Gastroesophageal sphincter (tissue), 4 donors: Measurements from ENCODE around the gene KIF22. TPM values are rescaled to one million over a fixed set of nuclear protein-coding genes. Genes with fewer than 3 reads are reported as not detected.

Experiments used
- ATAC-seq: fragments of 150-250 bp; one replicate; pipeline ENCODE4 v1.9.1; 2016; ENCODE audit warnings: mild to moderate bottlenecking, moderate library complexity
- H3K27ac ChIP-seq, 4 donors: fragments of 200-600 bp; sonication (generic) in 3 of 4; 1 replicate in 3 of 4; 2 replicates in 1 of 4; pipeline ENCODE4 v1.5.1; 2016 to 2019
- H3K27me3 ChIP-seq: fragments of 200-600 bp; sonication (generic); one replicate; pipeline ENCODE4 v1.5.1; 2019
- H3K36me3 ChIP-seq, 2 donors: fragments of 200-600 bp; sonication (generic); one replicate each; pipeline ENCODE4 v1.5.1; 2019; ENCODE audit warnings: control low read depth in 1 of 2
- H3K4me1 ChIP-seq, 3 donors: fragments of 200-600 bp; sonication (generic); 1 replicate in 2 of 3; 2 replicates in 1 of 3; pipeline ENCODE4 v1.5.1; 2016 to 2019; ENCODE audit warnings: control low read depth in 2 of 3
- H3K4me3 ChIP-seq, 2 donors: fragments of 200-600 bp; sonication (generic); one replicate each; pipeline ENCODE4 v1.5.1; 2019; ENCODE audit warnings: mild to moderate bottlenecking in 1 of 2, moderate library complexity in 1 of 2
- H3K9me3 ChIP-seq, 3 donors: fragments of 200-600 bp; sonication (generic); one replicate each; pipeline ENCODE4 v1.5.1; 2017 to 2019; ENCODE audit warnings: control low read depth in 2 of 3
- EP300 ChIP-seq: sonication (generic); formaldehyde crosslinking; IDR thresholded peaks from one replicate; pipeline ENCODE4 v1.6.1; 2017; ENCODE audit warnings: antibody characterized with exemption, mild to moderate bottlenecking
- POLR2A ChIP-seq, 2 donors: fragments of 450-650 bp; IDR thresholded peaks; one replicate each; pipeline ENCODE4 v1.6.1; 2017; ENCODE audit warnings: antibody characterized with exemption in 2 of 2, mild to moderate bottlenecking in 2 of 2, moderate library complexity in 1 of 2
- POLR2AphosphoS5 ChIP-seq: sonication (generic); formaldehyde crosslinking; IDR thresholded peaks from one replicate; pipeline ENCODE4 v1.6.1; 2017; ENCODE audit warnings: antibody characterized with exemption
- WGBS, 2 donors: methylation state at CpG; one replicate each; pipeline ENCODE4 v1.1.5; 2018; ENCODE audit warnings: low coverage in 1 of 2; 5-methylcytosine and 5-hydroxymethylcytosine counted together
- total RNA-seq, 4 donors: library from RNA; depleted of rRNA; stranded (reverse); fragments of >200 nt; gene quantifications; one replicate each; pipeline ENCODE4 v1.1.0, GENCODE V29; 2016
- TF ChIP-seq, protein P1 (sequence below), 4 experiments: fragments of 200-600 bp in 2 of 4; fragments of 450-650 bp in 2 of 4; sonication (generic) in 1 of 4; IDR thresholded peaks; one replicate each; pipeline ENCODE4 v1.5.1; 2017 to 2019; ENCODE audit warnings: antibody characterized with exemption in 4 of 4, mild to moderate bottlenecking in 2 of 4, moderate library complexity in 2 of 4

KIF22 gene
- total RNA-seq, 4 donors from 2014 or later, result 9.4 to 17.3 (median 12.8) TPM

DNA sequence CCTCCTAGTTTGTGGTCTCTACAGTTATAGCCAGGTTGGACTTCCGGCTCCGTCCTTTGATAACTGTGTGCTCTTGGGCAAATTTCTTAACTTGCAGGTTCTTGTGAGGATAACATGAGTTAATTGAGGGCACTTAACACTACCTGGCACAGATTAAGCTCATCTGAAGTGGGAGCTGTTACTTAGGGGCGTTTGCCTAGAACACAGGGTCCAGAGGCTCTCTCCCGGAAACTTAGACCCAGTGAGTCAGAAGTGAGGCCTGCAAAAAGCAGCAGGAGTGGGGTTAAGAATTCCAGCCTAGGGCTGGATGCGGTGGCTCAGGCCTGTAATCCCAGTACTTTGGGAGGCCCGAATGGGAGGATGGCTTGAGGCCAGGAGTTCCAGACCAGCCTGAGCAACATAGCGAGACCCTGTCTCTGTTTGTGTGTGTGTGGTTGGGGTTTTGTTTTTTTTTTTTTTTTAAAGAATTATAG is 31.1 kb downstream of the KIF22 start:
- H3K9me3 ChIP-seq, result no peaks in the 10 kb centered on the region
- TF ChIP-seq EP300 (no peak), POLR2AphosphoS5 (peak; percentile 41)
- no peaks in the 10 kb centered on the region for H3K27me3 ChIP-seq
- peaks cover 0 to 20% of the 10 kb centered on the region in 2 donors for H3K36me3 ChIP-seq
- 15 to 21% methylated on average over 4 to 7 of the region's 7 CpGs for WGBS, 2 donors
- H3K4me1 ChIP-seq, result peaks cover 0 to 98% (median 64%) of the 10 kb centered on the region in 3 donors
- H3K4me3 ChIP-seq, result peak overlapping the region; percentile 67 to 82
- ATAC-seq, result peak; percentile 39
- H3K27ac ChIP-seq, result peak overlapping the region; percentile 64 to 91 (median 86)

DNA sequence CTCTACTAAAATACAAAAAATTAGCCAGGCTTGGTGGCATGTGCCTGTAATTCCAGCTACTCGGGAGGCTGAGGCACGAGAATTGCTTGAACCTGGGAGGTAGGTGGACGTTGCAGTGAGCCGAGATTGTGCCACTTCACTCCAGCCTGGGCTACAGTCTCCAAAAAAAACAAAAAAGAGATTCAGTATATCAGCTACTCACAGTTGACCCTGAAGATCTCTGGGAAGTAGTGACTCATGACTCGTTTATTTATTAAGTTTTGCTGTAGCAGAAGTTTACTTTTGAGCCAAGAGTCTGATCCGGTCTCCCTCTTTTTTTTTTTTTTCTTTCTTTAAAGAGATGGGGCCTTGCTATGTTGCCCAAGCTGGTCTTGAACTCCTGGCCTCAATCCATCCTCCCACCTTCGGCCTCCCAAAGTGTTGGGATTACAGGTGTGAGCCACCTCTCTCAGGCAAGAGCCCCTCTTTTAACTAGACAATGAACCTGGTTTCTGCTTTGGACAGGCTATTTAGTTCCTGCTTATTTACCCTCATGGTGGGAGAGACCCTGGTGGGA is 34.1 kb downstream of the KIF22 start:
- H3K27ac ChIP-seq, result peak overlapping the region in 3 of 4 donors; percentile 75 to 80 (median 78)
- ATAC-seq, result peak; percentile 43
- peak overlapping the region in 1 of 2 donors; percentile 16 for H3K4me3 ChIP-seq
- no peaks in the 10 kb centered on the region for H3K9me3 ChIP-seq
- TF ChIP-seq EP300, result no peak
- TF ChIP-seq POLR2A (IDR thresholded peaks at IDR 0.05), result no peak
- TF ChIP-seq POLR2AphosphoS5, result no peak
- TF ChIP-seq, protein P1, sequence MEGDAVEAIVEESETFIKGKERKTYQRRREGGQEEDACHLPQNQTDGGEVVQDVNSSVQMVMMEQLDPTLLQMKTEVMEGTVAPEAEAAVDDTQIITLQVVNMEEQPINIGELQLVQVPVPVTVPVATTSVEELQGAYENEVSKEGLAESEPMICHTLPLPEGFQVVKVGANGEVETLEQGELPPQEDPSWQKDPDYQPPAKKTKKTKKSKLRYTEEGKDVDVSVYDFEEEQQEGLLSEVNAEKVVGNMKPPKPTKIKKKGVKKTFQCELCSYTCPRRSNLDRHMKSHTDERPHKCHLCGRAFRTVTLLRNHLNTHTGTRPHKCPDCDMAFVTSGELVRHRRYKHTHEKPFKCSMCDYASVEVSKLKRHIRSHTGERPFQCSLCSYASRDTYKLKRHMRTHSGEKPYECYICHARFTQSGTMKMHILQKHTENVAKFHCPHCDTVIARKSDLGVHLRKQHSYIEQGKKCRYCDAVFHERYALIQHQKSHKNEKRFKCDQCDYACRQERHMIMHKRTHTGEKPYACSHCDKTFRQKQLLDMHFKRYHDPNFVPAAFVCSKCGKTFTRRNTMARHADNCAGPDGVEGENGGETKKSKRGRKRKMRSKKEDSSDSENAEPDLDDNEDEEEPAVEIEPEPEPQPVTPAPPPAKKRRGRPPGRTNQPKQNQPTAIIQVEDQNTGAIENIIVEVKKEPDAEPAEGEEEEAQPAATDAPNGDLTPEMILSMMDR (IDR thresholded peaks at IDR 0.05), result no peak
- 16 to 44% methylated on average over 6 to 7 of the region's 7 CpGs for WGBS, 2 donors
- peaks cover 0 to 94% (median 49%) of the 10 kb centered on the region in 3 donors for H3K4me1 ChIP-seq
- peaks cover 0 to 2% of the 10 kb centered on the region in 2 donors for H3K36me3 ChIP-seq
- no peaks in the 10 kb centered on the region for H3K27me3 ChIP-seq

DNA sequence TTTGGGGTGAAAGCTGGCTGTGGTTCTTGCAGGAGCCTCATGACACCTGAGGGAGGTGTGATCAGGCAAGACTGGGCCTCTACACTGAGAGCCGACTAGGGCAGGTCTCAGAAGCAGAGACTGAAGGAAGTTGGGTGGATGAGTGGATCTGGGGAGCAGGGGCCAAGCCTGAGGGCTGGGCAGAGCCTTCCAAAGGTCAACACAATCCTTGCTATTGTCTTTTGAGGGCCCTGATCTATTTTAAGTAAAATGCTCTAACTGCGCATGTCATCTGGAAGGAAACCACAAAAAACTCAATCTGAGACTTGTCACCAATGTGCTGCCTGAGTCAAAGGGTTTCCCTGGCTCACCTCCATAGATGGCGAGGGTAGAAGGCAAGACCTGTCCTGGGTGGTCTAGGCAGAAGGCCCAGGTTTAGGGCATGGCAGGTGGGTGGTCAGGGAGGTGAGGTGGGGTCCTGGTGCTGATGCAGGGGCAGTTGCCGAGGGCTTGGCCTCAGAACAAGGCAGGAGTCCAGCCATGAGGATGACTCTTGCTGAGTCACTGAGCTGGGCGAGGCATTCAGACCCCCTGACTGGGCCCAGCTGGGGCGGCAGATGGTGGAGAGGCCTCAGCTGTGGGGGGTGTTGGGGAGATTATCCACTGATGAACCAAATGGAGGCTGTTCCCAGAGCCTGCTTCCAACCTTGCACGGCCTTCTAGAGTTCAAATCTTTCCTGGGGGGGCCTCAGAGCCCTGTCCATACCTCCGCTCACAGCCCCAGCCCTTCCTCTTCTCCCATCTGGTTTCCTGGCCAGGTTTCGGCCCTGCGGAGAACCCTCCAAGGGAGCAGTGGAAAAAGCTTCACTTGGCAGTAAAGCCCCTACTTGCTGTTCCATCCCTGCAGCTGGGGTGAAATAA is 34.8 kb downstream of the KIF22 start:
- Histone ChIP-seq H3K4me3 (peak overlapping the region in 1 of 2 donors; percentile 16), H3K36me3 (peaks cover 0 to 9% of the 10 kb centered on the region in 2 donors), H3K9me3 (no peaks in the 10 kb centered on the region), H3K27me3 (no peaks in the 10 kb centered on the region), H3K4me1 (peaks cover 0 to 92% (median 44%) of the 10 kb centered on the region in 3 donors), H3K27ac (peak overlapping the region in 3 of 4 donors; percentile 75 to 80 (median 78))
- peak; percentile 66 for ATAC-seq
- WGBS, 2 donors, result 31 to 67% methylated on average over 1 to 6 of the region's 10 CpGs
- TF ChIP-seq, protein P1 (IDR thresholded peaks at IDR 0.05), result no peak
- TF ChIP-seq POLR2AphosphoS5, result peak; percentile 28
- TF ChIP-seq EP300, result no peak

DNA sequence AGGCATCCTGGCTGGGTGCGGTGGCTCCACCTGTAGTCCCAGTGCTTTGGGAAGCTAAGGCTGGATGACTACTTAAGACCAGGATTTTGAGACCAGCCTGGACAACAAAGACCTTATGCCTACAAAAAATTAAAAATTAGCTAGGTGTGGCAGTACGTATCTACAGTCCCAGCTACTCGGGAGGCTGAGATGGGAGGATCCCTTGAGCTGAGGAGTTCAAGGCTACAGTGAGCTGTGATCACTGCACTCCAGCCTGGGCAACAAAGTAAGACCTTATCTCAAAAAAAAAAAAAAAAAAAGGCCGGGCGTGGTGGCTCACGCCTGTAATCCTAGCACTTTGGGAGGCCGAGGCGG is 35.8 kb downstream of the KIF22 start:
- no peak overlapping the region for H3K4me3 ChIP-seq
- H3K9me3 ChIP-seq, result no peaks in the 10 kb centered on the region
- peak overlapping the region in 3 of 4 donors; percentile 75 to 80 (median 78) for H3K27ac ChIP-seq
- H3K4me1 ChIP-seq, result peaks cover 0 to 85% (median 42%) of the 10 kb centered on the region in 3 donors
- peaks cover 0 to 18% of the 10 kb centered on the region in 2 donors for H3K36me3 ChIP-seq
- WGBS, 2 donors, result 92 to 100% methylated on average over 2 to 5 of the region's 8 CpGs
- H3K27me3 ChIP-seq, result no peaks in the 10 kb centered on the region
- no peak for TF ChIP-seq EP300
- TF ChIP-seq, protein P1 (IDR thresholded peaks at IDR 0.05), result no peak
- no peak for TF ChIP-seq POLR2AphosphoS5
- no peak for ATAC-seq

DNA sequence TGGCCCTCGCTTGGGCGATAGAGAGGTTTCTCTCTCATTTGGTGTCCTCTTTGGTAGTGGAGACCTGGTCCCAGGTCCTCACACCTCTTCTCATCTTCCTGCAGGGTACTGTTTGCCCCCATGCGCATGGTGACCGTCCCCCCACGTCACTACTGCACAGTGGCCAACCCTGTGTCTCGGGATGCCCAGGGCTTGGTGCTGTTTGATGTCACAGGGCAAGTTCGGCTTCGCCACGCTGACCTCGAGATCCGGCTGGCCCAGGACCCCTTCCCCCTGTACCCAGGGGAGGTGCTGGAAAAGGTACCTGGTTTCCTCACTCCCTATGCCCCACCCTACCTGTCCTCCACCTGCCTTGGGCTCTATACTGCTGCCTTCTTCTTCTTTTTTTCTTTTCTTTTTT is 40.2 kb downstream of the KIF22 start:
- no peaks in the 10 kb centered on the region for H3K9me3 ChIP-seq
- H3K4me1 ChIP-seq, result peaks cover 0 to 40% (median 4%) of the 10 kb centered on the region in 3 donors
- 63 to 89% methylated on average over 2 of the region's 11 CpGs for WGBS, 2 donors
- H3K27ac ChIP-seq, result no peak overlapping the region
- no peak overlapping the region for H3K4me3 ChIP-seq
- peaks cover 0 to 63% of the 10 kb centered on the region in 2 donors for H3K36me3 ChIP-seq
- no peaks in the 10 kb centered on the region for H3K27me3 ChIP-seq
- no peak for ATAC-seq
- TF ChIP-seq, protein P1 (IDR thresholded peaks at IDR 0.05), result no peak
- TF ChIP-seq POLR2AphosphoS5, result no peak
- no peak for TF ChIP-seq POLR2A (IDR thresholded peaks at IDR 0.05)
- TF ChIP-seq EP300, result no peak
